ENCODE measurements around the gene CATSPERD. TPM values are rescaled to one million over a fixed set of nuclear protein-coding genes. Genes with fewer than 3 reads are reported as not detected.
A peak's percentile ranks its signal among the peaks of the same experiment; 100 is the strongest.

Gene CATSPERD
- total and polyA plus RNA-seq, 9 of the 15 experiments (the other 6 are each of a cell fraction or from before 2014, with no cell fraction given) = not detected

- H3K36me3 ChIP-seq (ENCODE audit: control insufficient read depth, insufficient read depth, low read length) = peaks cover 83% of the 10 kb centered on the region; the same call in 2 of the 3 replicates
- peaks cover 43% of the 10 kb centered on the region for H3K79me2 ChIP-seq (ENCODE audit: control insufficient read depth, insufficient read depth, low read length)
- ATAC-seq (peak; percentile 17), FAIRE-seq (no peak), DNase-seq (ENCODE audit: extremely low read depth in 1 of 4, low spot score in 3 of 4) (no peak)
- peaks cover 0 to 58% of the 10 kb centered on the region in 2 experiments; a peak in 2 of 5 replicates for H3K4me1 ChIP-seq (replicated peaks in 1 of 2; ENCODE audit: control insufficient read depth in 2 of 2, insufficient read depth in 2 of 2, low read length in 2 of 2)
- no peak overlapping the region for H3K4me3 ChIP-seq
- H3K27ac ChIP-seq (ENCODE audit: extremely low read depth, low read depth, low read length) = no peak overlapping the region
- peaks cover 6% of the 10 kb centered on the region for H3K9me1 ChIP-seq (ENCODE audit: control insufficient read depth, insufficient read depth, low read length)
- H4K20me1 ChIP-seq (replicated peaks; ENCODE audit: control insufficient read depth, insufficient read depth, low read length) = peaks cover 41% of the 10 kb centered on the region
- H3K9me3 ChIP-seq (replicated peaks; ENCODE audit: control insufficient read depth, insufficient read depth, low read depth, low read length) = no peaks in the 10 kb centered on the region
- intact Hi-C loops (cut with micrococcal nuclease) (no loop called here), in situ Hi-C loops (cut with MboI) (no loop called here)
- ChIA-PET POLR2A (interaction anchor here (0.7 to 2.7 kb wide), 4 partner anchors 8 to 21 kb away, joined by 4 to 34 read pairs (median 4); partner anchors contain the start of gene RPL36), CTCF (ENCODE audit: low intra/inter-chr PET ratio) (no interaction called here)
- H2AFZ ChIP-seq (ENCODE audit: low read depth, low read length) = no peak overlapping the region
- no peaks in the 10 kb centered on the region for H3K27me3 ChIP-seq (ENCODE audit: control insufficient read depth in 2 of 2, insufficient read depth in 2 of 2, low read length in 2 of 2)
- H3K9ac ChIP-seq (ENCODE audit: insufficient read depth in 1 of 2, low read depth in 2 of 2, low read length in 2 of 2) = peak overlapping the region in 1 of 2 experiments; percentile 52; a peak in 1 of 4 replicates
- BruUV-seq (replicated peaks) = no TSS peak
- TF ChIP-seq ZBTB33 (CRISPR knock-in tag; IDR thresholded peaks at IDR 0.05) (peak; percentile 9; the same call in 1 of the 2 replicates), POLR2G (IDR thresholded peaks at IDR 0.05; ENCODE audit: low read depth, low read length) (peak; percentile 68; the same call in 1 of the 2 replicates), RBFOX2 (IDR thresholded peaks at IDR 0.05; ENCODE audit: low read depth, low read length) (peak; percentile 5; the same call in 1 of the 2 replicates), ZNF274 (IDR thresholded peaks at IDR 0.05; ENCODE audit: borderline replicate concordance, low read depth, low read length) (no peak), ZNF384 (IDR thresholded peaks at IDR 0.05; ENCODE audit: low read depth, low read length) (no peak), NEUROD1 (IDR thresholded peaks at IDR 0.05; ENCODE audit: borderline replicate concordance, low read depth, low read length, partially characterized antibody) (no peak), ZNF644 (tag; IDR thresholded peaks at IDR 0.05; ENCODE audit: low read depth) (no peak), ZNF347 (CRISPR knock-in tag; IDR thresholded peaks at IDR 0.05; ENCODE audit: low read depth) (no peak), ZBED1 (IDR thresholded peaks at IDR 0.05) (no peak), POLR2AphosphoS2 (IDR thresholded peaks at IDR 0.05; ENCODE audit: low read length) (peak; percentile 22; the same call in 1 of the 2 replicates), KAT7 (CRISPR knock-in tag; IDR thresholded peaks at IDR 0.05; ENCODE audit: borderline replicate concordance) (no peak)
- WGBS (ENCODE audit: insufficient coverage, low coverage, missing lambda C conversion rate) = 89% methylated on average over 22 of the region's 30 CpGs
- no peak overlapping the region for H3K4me2 ChIP-seq (ENCODE audit: insufficient read depth, low read length)
These were observed 22.4 kb upstream of the CATSPERD start for GRCh38 chr19:5697890-5698634.

All from K562 (cell line).